HG02885 (cell line): Measurements from ENCODE around the gene PHAX.
A peak's percentile ranks its signal among the peaks of the same experiment; 100 is the strongest.
"Not testable (repeated sequence)": the region's sequence is repeated elsewhere in the genome, so short reads cannot be mapped to it uniquely, and the experiment has no call there.

ENCODE experiments used
- ATAC-seq: cut with Tn5 transposase; IDR thresholded peaks from one replicate; pipeline ENCODE4 v1.9.1; 2021; ENCODE audit warnings: mild to moderate bottlenecking; ENCODE audit not compliant: unreplicated experiment, poor library complexity

The PHAX gene

GRCh38 chr5:126603402-126603991 is 2.8 kb downstream of the PHAX start:
- ATAC-seq, result no peak

DNA sequence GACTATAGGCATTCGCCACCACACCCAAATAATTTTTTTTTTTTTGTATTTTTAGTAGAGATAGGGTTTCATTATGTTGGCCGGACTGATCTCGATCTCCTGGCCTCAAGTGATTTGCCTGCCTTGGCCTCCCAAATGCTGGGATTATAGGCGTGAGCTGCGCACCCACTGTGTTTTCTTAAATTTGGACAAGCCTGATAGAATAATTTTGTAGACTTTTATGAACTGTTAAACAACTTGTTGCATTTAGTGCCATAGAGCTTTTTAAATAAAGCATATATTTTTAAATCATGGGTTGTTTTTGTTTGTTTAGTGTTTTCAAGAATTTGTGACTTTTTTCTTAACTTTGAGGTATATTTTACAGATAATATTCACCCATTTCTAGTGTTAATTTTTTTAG is 4.8 kb downstream of the PHAX start:
- ATAC-seq, result no peak

GRCh38 chr5:126610160-126610559 is 9.4 kb downstream of the PHAX start:
- no peak for ATAC-seq

- ATAC-seq, result no peak
These were observed 9.9 kb downstream of the PHAX start for GRCh38 chr5:126610616-126611015.

DNA sequence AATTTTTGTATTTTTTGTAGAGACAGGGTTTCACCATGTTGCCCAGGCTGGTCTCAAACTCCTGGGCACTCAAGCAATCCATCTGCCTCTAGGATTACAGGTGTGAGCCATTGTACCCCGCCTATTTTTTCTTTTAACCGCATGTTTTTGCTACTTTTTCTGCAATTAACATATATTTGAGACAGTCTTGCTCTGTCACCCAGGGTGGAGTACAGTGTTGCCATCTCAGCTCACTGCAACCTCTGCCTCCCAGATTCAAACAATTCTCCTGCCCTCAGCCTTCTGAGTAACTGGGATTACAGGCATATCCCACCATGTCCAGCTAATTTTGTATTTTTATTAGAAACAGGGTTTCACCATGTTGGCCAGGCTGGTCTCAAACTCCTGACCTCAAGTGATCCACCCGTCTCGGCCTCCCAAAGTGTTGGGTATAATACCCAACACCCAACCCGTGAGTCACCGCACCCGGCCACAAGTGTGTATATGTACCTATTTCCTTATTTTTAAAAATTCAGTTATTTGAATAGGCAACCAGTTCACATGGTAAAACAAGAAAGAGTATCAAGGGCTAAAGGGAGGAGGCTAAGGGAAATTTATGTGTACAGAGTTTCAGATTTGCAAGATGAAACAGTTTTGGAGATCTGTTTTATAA is 13.3 kb downstream of the PHAX start:
- ATAC-seq, result no peak

DNA sequence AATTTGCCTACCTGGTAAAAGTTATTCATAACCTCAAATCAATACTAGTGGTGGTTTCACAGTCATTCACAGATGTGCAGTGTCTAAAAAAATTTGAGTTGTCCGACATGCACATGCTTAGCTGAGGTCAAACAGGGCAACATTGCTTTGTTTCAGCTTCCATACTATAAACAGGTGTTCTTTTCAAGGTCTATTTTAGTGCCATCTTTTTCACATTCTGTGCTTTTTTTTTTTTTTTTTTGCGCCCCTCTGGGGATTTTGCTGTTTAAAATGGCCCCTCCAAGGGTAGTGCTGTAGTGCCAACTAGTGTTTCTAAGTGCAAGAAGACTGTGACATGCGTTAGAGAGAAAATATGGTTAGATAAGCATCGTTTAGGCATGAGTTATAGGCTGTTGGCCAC is 14.5 kb downstream of the PHAX start:
- ATAC-seq, result peak; percentile 91

DNA sequence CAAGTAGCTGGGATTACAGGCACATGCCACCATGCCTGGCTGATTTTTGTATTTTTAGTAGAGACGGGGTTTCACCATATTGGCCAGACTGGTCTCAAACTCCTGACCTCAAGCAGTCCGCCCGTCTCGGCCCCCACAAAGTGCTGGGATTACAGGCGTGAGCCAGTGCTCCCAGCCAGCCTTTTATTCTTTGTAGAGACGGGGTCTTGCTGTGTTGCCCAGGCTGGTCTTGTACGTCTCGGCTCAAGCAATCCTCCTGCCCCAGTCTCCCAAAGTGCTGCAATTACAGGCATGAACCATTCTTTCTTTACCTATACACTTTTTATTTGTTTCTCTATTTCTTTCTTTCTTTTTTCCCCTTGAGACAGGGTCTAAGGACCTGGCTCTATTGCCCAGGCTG is 16.9 kb downstream of the PHAX start:
- not testable (repeated sequence) for ATAC-seq

GRCh38 chr5:126619781-126620180 is 19.0 kb downstream of the PHAX start:
- no peak for ATAC-seq

- ATAC-seq, result no peak
These were observed 23.8 kb downstream of the PHAX start for GRCh38 chr5:126624534-126624933.

- no peak for ATAC-seq
These were observed 27.4 kb downstream of the PHAX start for GRCh38 chr5:126628102-126628501.

- ATAC-seq, result no peak
These were observed 31.2 kb downstream of the PHAX start for GRCh38 chr5:126631920-126632319.

DNA sequence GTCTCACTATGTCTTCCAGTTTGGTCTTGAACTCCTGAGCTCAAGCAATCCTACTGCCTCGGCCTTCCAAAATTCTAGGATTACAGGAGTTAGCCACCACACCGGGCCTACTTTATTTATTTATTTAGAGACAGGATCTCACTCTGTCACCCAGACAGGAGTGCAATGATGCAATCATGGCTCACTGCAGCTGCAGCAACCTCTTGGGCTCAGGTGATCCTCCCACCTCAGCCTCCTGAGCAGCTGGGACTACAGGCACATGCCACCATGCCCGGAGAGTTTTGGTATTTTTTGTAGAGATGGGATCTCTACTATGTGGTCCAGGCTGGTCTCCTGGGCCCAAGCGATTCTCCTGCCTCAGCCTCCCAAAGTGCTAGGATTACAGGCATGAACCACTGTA is 32.8 kb downstream of the PHAX start:
- ATAC-seq, result no peak

GRCh38 chr5:126635585-126635984 is 34.8 kb downstream of the PHAX start:
- ATAC-seq, result no peak

GRCh38 chr5:126636956-126637355 is 36.2 kb downstream of the PHAX start:
- no peak for ATAC-seq

DNA sequence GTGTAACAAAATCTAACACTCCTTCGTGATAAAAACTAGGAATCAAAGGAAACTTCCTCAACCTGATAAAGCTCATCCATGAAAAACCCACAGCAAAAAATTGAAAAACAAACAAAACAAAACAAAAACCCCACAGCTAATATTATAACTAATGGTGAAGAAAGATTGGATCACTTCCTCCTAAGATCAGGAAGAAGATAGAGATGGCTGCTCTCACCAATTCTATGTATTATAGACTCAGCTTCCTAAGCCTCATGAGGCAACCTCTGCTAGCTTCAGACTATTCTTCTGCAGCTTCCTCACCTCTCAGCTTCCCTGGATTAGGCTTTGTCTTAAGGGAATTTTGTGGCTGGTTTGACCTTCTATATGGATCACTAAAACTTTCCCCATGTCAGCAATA is 40.1 kb downstream of the PHAX start:
- peak; percentile 29 for ATAC-seq

GRCh38 chr5:126641387-126641786 is 40.6 kb downstream of the PHAX start:
- ATAC-seq, result peak; percentile 90

GRCh38 chr5:126645132-126645531 is 44.4 kb downstream of the PHAX start:
- ATAC-seq, result no peak

DNA sequence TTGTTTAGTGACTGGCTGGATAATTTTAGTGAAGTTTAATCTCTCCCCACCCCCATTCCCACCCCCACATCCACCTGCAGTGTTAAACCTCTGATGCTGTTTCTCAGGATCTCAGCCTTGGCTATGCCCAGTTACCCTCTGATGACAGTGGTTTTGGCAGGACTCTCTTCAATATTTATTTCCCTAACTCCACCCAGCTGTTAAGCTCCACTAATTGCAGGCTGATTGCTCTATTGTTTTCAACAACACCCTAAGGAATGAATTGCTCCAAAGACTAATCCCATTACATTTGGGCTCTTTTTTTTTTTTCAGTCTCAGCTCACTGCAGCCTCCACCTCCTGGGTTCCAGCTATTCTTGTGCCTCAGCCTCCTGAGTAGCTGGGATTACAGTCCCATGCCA is 46.3 kb downstream of the PHAX start:
- no peak for ATAC-seq

DNA sequence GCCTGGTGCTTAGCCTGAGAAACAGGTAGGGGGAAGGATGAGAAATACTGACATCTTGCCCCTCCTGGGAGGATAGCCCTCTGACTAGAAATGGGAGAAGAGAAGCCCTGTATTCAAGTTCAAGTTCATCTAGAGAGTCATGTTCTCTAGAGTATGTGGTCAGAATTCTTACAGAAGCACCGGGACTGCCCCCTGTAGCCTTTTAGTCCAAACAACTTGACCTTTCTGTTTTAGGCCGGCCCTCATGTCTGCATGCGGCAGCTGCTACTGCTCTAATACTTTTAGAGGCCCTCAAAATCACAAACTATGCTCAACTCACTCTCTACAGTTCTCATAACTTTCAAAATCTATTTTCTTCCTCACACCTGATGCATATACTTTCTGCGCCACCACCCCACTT is 47.7 kb downstream of the PHAX start:
- no peak for ATAC-seq

DNA sequence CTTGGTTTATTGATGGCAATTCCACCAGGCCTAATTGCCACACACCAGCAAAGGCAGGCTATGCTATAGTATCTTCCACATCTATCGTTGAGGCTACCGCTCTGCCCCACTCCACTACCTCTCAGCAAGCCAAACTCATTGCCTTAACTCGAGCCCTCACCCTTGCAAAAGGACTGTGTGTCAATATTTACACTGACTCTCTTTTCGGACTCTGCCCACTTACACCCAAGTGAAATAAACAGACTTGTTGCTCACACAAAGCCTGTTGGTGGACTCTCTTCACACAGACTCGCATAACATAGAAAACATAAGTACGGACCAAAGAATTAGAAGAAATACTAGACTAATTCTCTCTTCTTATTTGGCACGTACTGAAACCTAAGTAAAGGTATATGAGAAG is 48.3 kb downstream of the PHAX start:
- ATAC-seq, result not testable (repeated sequence)

- ATAC-seq, result not testable (repeated sequence)
These were observed 49.0 kb downstream of the PHAX start for GRCh38 chr5:126649709-126650108.

DNA sequence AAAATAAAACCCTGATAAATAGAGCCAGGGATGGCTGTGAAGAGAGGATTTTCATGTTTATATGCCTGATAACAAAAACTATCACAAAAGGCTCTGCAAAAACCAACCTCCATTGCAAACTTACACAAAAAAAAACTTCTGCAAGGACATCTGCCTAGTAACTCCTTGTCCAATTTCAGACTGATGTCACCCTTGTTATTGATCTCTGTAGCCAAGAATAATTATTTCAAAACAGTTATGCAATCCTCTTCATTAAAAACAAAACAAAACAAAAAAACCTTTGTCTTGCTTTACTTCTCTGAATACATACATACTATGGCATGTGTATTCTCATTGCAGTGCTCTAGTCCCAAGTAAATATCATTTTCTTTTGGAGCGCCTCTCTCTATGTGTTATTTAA is 49.7 kb downstream of the PHAX start:
- ATAC-seq, result no peak
